ENCODE measurements around the gene MRPL38.

DNA sequence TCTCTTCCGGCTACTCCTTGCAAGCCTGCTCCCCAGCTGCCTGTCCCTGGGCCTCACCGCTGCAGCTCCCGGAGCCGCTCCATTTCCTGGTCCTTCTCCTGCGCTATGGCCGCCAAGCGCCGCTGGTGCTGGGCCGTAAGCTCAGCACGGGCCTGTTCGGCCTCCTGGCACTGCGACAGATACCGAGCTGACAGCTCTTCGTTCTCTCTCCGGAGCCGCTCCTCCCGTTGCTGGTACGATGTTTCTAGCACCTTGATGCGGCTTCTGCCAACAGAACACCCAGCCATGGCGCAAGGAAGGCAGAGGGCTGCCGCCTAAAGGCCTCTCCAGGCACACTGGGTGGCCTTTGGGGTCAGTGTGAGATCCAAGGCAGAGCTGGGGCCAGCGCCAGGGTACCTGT is 14.9 kb upstream of the MRPL38 start:
- TF ChIP-seq EP300 (IDR thresholded peaks at IDR 0.05; ENCODE audit: borderline replicate concordance in 1 of 2, low read depth in 1 of 2, low read length in 1 of 2): no peak
- no peak for TF ChIP-seq NFIC (IDR thresholded peaks at IDR 0.05; ENCODE audit: borderline replicate concordance)
